PFSK-1 (cell line): ENCODE results near the gene SKA3.

Experiments used
- POLR2AphosphoS5 ChIP-seq: IDR thresholded peaks from 2 replicates; pipeline ENCODE4 v1.6.1; 2012; ENCODE audit warnings: low read depth, mild to moderate bottlenecking, control low read depth, low read length, moderate library complexity
- REST ChIP-seq, 2 experiments: IDR thresholded peaks; 2 replicates each; pipeline versions ENCODE4 v1.6.1 to v1.8.0; 2011 to 2012; ENCODE audit warnings: low read depth in 2 of 2, low read length in 2 of 2, control low read depth in 1 of 2, inconsistent platforms in 1 of 2, mild to moderate bottlenecking in 1 of 2, moderate library complexity in 1 of 2; ENCODE audit not compliant: insufficient read depth in 1 of 2
- SIN3A ChIP-seq: IDR thresholded peaks from 2 replicates; pipeline ENCODE4 v1.6.1; 2012; ENCODE audit warnings: mild to moderate bottlenecking, low read length, moderate library complexity, borderline replicate concordance; ENCODE audit not compliant: insufficient read depth
- TAF1 ChIP-seq: IDR thresholded peaks from 2 replicates; pipeline ENCODE4 v1.6.1; 2012; ENCODE audit warnings: low read length, control low read depth, borderline replicate concordance; ENCODE audit not compliant: insufficient read depth

GRCh38 chr13:21121616-21122015 lies 54.7 kb downstream of the SKA3 start:
- TF ChIP-seq POLR2AphosphoS5 (no peak), SIN3A (no peak), TAF1 (no peak), REST (IDR thresholded peaks at IDR 0.05; ENCODE audit: insufficient read depth in 1 of 2, low read depth in 2 of 2, low read length in 2 of 2) (no peak)
